NOMO-1 treated with DMSO at 0.1 percent for 48 hours (cell line): ENCODE results near the gene PYCARD.
"Not testable (repeated sequence)": the region's sequence is repeated elsewhere in the genome, so short reads cannot be mapped to it uniquely, and the experiment has no call there.

Experiments used
- DNase-seq: peaks from one replicate; lab custom pipeline; 2025; ENCODE audit not compliant: unreplicated experiment; lab: John Stamatoyannopoulos, UW

Gene PYCARD

DNA sequence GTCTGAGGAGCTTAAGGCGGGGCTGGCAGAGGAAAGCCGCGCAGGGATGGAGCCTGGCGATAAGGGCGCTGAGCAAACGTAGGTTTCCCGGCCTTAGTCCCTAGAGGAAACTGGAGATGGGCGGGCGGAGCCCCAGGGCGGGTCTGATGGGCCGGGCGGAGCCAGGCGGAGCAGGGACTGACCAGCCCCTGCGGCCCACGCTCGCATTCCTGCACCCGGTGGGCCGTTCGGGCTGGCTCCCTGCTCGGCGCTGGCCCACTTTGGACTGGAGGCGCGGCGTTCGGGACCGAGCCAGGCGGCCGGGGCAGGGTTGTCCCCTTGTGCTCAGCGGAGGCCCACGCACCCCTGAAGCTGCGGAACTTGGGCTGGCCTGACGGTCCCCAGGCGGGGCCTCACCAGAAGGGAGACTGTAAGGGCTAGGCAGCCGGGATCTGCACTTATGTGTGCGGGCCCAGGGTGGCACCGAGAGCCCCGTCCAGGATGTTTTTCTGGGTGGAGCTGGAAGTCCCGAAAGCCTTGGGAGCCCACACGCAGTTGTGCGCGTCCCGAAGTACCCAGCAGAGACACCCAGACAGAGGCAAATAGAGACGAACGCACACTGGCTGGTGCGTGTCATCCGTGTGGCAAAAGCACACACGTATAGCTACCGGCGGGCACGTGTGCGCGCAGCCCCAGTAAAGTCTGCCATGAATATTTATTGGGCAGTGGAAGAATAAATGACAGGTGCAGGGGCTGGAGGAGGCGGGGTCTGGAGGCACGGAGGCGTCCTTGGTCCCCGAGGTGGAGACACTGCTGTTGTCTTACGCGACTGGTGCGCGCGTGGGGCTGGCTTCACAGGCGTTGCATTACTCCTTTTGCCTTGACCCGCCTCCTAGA, 13.0 kb upstream of the PYCARD start:
- no peak for DNase-seq

DNA sequence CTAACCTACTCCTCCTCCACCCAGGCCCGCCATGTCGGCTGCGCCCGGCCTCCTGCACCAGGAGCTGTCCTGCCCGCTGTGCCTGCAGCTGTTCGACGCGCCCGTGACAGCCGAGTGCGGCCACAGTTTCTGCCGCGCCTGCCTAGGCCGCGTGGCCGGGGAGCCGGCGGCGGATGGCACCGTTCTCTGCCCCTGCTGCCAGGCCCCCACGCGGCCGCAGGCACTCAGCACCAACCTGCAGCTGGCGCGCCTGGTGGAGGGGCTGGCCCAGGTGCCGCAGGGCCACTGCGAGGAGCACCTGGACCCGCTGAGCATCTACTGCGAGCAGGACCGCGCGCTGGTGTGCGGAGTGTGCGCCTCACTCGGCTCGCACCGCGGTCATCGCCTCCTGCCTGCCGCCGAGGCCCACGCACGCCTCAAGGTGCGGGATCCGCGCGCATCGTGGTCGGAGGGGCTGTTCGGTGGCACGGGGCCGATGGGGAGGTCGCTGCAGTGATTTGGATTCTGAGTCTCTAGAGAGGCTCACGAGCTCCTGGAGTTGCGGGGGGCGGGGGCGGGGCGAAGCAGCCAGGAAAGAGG, 12.2 kb upstream of the PYCARD start:
- no peak for DNase-seq

DNA sequence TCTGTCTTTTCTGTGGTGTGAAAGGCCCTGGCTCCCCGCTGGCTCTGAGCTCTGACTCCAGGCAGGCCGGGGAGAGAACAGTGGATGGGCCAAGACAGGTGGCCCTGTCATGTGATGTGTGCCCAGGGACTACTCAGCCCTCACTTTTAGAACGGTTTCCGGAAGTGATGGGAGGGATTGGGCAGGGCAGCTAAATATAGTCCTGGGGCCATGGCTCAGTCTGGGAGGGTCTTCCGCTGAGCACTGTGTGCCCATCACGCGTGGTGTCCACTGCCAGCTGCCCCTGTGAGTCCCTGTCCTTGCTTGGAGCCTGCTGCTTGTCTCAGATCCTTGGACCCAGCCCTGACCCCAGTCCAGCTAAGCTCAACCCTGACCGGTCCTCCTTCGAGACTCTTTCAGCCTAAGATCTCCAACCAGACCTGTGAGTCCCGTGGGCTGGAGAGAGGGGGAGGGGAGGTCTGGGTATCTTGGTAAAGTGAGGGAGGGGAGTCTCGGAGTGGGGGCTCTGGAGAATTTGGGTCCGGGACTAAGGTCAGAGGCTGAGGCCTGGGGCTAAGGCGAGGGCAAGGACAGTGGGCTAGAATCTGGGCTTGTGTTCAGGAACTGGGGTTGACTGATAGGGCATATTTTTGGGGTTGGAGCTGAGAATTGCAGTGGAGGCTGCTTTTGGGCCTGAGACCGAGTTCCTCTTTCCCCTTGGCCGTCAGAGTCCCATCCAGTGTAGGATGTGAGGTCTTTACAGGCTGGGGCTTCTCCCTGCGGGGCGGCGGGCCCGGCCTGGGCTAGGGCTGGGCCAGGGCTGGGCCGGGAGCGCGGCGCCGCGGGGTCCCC, 11.5 kb upstream of the PYCARD start, which contains the start of gene TRIM72:
TSS of gene TRIM72 (plus strand) at position 243 of the 831 bp plus-strand sequence. CDS start 620 bp downstream, outside the sequence.
- no peak for DNase-seq

DNA sequence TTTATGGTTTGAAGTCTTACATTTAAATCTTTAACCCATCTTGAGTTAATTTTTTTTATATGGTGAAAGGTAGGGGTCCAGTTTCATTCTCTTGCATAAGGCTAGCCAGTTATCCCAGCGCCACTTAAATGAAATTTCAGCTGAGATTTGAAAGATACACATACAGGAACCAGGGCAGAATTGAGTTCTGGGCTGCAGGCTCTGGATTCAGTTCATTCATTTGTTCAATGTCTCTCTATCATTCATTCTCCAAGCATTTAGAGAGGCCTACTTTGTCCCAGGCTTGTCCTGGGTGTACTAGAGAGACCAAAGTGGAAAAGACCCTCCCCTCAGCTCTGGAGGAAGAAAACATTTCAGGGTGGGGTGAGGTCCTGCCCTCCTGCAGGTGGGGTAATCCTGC, 10.8 kb upstream of the PYCARD start:
- DNase-seq, result no peak

DNA sequence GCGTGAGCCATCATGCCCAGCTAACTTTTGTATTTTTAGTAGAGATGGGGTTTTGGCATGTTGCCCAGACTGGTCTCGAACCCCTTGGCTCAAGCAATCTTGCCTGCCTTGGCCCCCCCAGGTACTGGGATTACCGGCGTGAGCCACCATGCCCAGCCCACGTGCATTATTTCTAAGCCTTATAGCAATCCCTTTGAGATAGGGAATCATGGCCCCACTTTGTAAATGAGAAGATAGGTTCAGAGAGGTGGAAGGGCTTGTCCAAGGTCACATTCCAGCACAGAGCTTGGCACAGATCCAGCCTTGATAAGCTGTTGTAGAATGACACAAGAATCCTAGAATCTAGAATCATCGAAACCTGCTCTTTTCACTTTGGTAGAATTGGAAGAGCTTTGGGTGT, 4.2 kb upstream of the PYCARD start:
- no peak for DNase-seq

DNA sequence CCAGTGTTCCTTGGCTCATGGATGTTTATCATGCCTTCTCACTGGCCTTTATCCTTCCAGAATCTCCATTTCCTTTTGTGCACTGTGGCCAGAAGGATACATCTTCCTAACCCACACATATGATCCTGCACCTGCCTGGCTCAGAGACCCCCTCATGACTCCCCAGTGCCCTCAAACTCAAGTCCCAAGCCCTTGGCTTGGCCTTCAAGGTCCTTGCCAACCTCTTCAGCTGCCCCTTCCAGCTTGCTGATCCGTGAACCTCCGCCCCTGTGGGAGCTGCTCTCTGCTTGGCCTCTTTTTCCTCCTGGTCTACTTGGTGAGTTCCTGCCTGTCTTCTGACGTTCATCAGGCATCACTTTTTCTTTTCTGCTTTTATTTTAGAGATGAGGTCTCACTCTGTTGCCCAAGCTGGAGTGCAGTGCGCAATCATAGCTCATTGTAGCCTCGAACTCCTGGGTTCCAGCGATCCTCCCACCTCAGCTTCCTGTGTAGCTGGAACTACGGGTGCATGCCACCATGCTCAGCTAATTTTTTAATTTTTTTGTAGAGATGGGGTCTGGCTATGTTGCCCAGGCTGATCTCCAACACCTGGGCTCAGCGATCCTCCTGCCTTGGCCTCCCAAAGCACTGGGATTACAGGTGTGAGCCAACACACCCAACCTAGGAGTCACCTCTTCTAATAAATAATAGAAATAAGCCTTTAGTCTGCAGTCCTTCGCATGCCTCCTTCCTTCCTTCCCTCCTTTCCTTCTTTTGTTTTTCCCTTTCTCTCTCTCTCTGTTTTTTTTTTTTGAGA, 2.5 kb upstream of the PYCARD start:
- no peak for DNase-seq

DNA sequence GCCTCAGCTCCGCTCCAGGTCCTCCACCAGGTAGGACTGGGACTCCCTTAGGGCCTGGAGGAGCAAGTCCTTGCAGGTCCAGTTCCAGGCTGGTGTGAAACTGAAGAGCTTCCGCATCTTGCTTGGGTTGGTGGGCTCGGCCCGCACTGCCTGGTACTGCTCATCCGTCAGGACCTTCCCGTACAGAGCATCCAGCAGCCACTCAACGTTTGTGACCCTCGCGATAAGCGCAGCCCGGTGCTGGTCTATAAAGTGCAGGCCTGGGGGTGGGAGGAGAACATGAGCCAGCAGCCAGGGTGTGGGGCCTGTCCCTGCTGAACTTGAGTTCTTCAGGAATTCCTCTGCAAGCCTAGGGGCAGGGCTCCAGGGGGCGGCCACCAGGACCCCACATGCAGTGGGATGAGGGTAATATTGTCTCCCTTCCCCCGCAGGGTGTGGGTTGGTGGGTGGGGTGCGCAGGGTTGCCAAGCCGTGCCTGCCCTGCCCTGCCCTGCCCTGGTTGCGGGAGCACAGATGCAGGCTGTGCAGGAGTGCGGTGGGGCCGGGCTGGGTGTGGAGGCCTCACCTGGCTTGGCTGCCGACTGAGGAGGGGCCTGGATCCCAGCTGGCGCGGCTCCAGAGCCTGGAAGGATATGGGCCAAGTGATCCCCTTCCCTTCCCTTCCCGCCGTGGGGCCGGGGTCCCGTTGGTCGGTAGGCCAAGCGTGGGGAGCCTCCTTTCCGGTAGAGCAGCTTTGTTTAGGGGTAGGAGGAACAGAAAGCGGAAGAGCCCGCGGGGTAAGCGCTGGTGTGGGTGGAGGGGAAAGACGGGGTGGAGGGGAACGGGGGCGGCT, 762 bp downstream of the PYCARD start:
- peak; percentile 84 for DNase-seq

DNA sequence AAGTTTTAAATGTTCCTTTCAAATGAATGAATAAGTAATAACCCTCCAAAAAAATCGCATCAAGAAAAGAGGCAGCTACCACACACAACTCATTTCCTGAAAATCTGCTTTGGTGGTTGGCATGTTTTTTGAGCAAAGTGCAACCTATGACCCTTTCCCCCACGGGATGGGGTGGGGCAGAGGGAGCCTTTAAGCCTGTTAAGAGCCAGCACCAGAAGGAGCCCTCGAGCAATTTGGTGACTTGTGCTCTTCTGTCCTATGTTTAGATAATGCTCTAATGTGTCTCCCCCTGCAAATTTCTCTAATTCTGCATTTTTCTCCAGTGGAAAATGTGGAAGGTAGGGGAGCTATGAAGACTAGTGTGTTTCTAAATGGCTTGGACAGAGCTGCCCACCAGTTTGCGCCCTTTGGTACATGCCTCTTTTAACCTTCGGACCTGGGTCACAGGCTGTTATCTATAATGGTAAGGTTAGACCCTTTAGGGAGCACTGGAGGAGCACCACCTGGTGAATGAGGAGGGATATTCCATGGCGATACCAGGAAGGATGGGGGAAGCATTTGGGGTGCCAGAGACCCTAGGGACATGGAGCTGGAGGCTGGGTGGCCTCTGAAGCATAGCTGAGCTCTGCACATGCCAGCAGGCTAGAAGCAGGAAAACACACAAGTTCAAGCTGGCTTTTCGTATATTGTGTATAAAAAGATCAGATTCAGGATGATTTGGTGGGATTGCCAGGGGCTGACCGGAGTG, 1.6 kb downstream of the PYCARD start:
- peak; percentile 74 for DNase-seq

DNA sequence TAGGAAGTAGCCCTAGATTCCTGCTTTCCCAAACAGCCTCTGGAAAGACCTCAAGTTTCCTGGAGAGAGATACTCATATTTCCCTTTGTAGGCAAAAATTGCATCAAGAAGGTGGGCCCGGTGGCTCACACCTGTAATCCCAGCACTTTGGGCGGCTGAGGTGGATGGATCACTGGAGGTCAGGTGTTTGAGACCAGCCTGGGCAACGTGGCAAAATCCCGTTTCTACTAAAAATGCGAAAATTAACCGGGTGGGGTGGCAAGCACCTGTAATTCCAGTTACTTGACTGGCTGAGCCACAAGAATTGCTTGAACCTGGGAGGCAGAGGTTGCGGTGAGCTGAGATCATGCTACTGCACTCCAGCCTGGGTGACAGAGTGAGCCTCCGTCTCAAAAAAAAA, 2.4 kb downstream of the PYCARD start:
- not testable (repeated sequence) for DNase-seq

DNA sequence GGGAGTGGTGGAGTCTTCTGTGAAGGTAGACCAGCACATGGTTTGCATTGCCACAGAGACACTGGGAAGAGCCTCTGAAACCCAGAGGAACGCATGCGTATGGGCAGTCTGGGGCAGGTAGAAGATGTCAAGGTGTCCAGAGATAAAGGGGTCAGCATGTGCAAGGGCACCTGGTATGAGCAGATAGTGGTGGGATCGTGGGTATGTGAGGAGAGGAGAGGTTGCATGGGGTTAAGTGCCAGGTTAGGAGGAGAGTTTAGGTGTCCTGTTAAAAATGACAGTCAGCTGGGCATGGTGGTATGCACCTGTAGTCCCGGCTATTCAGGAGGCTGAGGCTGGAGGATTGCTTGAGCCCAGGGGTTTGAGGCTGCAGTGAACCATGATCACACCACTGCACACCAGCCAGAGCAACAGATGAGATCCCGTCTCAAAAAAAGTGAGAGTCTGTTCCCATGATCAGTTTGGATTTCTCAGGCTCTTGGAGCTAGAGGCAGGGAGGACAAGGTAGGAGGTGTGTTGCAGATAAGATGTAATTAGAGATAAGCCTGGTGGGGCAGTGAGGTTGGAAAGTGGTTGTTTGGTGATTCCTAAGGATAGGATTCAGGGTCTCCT, 3.0 kb downstream of the PYCARD start:
- no peak for DNase-seq

DNA sequence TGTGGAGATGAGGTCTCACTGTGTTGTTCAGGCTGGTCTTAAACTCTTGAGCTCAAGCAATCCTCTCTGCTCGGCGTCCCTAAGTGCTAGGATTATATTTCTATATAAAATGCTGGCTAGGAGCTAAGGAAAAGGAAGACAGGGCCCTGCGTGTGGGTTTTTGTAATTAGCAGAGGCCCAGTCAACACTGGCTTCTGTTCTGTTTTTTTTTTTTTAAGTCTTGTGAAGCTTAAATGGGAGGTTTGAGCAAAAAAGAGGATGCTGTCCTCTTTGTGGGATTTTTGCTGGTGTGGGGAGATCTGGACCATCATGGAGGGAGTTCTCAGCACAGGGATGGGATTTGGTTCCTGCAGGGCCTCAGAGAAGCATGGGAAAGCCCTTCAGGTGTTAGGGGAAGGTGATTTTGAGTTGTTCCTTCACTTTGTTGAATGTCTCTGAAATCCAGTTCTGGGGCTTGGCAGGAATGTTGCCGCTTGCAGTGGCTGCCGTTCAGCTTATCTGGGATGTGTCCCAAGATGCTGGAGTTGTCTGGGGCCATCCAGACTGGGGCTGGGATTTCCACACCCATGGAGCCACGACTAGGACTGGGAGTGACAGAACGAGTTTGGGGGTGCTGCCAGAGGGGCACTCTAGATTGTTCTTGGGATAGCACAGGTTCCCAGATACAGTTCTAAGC, 4.2 kb downstream of the PYCARD start:
- DNase-seq, result no peak

DNA sequence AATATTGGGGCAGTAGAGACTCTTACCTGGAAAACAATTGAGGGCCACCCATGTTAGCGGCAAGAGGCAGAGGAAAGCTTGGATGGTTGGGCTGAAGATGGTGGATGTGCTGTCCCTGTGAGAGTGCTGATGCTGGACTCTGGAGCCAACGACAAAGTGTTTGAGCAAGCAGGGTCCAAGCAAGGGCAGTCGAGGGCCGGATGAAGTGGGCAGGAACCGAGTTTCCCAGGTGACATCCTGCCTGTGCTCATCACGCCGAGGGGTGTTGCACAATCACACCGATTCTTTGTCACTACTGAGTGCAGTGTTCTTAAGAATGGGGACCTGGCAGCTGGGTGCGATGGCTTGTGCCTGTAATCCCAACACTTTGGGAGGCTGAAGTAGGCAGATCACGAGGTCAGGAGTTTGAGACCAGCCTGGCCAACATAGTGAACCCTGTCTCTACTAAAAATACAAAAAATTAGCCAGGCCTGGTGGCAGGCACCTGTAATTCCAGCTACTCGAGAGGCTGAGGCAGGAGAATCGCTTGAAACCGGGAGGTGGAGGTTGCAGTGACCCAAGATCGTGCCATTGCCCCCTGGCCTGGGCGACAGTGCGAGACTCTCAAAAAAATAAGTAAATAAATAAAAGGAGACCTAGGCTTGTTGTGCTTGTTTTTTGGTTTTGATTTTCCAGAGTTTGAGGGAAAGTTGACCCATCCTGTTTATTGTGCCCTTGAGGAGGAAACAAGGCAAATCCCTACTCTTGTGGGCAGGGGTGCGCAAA, 6.1 kb downstream of the PYCARD start:
- no peak for DNase-seq

DNA sequence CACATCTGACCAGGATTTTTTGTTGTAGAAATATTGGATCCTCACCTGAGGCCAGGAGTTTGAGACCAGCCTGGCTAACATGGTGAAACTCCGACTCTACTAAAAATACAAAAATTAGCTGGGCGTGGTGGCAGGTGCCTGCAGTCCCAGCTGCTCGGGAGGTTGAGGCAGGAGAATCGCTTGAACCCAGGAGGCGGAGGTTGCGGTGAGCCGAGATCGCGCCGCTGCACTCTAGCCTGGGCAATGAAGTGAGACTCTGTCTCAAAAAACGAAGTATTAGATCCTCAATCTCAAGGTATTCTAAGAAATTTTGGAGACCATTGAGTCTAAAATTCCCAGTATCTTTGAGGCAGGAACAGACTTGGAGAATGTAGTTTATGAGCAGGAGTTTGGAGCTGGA, 6.7 kb downstream of the PYCARD start:
- not testable (repeated sequence) for DNase-seq

DNA sequence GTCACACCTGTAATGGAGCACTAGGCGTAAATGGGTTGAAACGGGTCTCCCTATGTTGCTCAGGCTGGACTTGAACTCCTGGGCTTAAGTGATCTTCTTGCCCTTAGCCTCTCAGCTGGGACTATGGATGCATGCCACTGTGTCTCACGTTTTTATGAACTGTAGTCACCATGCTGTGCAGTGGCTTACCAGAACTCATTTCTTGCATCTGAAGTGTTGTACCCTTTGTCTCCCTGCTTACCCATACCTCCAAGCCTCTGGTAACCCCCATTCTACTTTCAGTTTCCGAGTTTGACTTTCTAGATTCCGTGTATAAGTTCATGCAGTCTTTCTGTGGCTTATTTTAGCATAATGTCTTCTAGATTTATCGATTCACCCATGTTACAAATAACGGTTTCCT, 7.7 kb downstream of the PYCARD start:
- DNase-seq, result no peak

DNA sequence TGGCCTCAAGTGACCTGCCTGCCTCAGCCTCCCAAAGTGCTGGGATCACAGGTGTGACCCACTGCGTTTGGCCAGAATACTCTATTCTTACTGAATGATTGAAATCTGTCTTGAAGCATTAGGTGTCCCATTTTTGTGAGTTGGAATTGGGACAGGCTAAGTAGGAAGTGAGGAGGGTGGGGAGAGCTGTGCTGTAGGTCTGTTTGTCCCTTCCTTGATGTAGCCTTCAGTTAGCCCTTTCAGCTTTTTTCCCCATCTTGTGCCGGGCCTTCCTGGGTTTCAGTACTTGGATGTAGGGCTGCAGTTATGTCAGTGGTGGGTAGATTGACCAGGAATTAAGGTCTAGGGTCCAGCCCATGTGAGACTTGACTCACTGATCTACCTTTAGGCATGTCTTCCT, 8.7 kb downstream of the PYCARD start:
- no peak for DNase-seq

DNA sequence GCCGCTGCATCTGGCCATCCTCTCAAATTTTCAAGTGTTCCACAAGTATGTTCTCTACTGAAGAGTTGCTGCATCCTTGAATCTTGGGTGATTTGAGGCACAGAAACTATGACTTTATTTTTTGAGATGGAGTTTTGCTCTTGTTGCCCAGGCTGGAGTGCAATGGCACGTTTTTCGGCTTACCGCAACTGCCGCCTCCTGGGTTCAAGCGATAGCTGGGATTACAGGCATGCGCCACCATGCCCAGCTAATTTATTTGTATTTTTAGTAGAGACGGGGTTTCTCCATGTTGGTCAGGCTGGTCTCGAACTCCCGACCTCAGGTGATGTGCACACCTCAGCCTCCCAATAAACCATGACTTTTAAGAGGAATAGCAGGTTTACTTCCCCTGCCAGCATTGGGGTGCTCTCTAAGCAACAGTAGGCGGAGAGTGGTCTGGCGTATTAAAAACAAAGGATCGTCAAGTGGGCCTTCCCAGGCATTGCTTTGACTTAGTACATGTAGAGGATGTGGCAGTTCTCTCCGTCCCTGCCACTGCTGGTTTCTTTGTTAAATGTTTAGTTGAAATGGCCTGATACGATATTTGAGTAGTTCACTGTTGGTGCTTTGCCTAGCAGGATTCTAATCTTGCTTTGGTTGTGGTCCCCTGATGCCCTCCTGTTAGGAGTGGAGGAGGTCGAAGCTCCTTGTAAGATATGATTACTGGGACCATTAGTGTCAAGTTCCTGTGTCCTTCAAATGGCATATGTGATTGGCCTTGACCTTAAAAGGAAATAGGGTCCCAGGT, 9.5 kb downstream of the PYCARD start:
- DNase-seq, result no peak
